MCF 10A (cell line): ENCODE measurements around the gene IFNLR1. TPM values are rescaled to one million over a fixed set of nuclear protein-coding genes. Genes with fewer than 3 reads are reported as not detected.

Experiments
- BruUV-seq: library from RNA; stranded (reverse); fragments of 400-500 nt; replicated peaks from 2 replicates; lab custom pipeline; 2021; lab: Mats Ljungman, UMichigan
- CTCF ChIA-PET: fragments of 300-600 bp; sonication (Branson Sonifier 250); formaldehyde crosslinking; extraction: SDS; loops from one replicate; lab custom pipeline; 2021; ENCODE audit warnings: antibody characterized with exemption, inconsistent platforms; lab: Yijun Ruan, JAX
- POLR2A ChIA-PET: fragments of 300-600, 350-650 bp; sonication (Branson Sonifier 250); formaldehyde crosslinking; extraction: SDS; loops from one replicate; lab custom pipeline; 2020; ENCODE audit warnings: antibody characterized with exemption, inconsistent platforms; lab: Yijun Ruan, JAX
- DNase-seq: peaks from one replicate; pipeline ENCODE4 v3.0.0-alpha.2; 2018; ENCODE audit not compliant: unreplicated experiment
- H3K27ac Mint-ChIP-seq: one replicate; pipeline ENCODE4 v1.8.0; 2022; ENCODE audit warnings: mild to moderate bottlenecking, low read depth, mixed read lengths; ENCODE audit not compliant: unreplicated experiment
- H3K27me3 Mint-ChIP-seq: one replicate; pipeline ENCODE4 v1.8.0; 2022; ENCODE audit warnings: mixed read lengths; ENCODE audit not compliant: insufficient read depth, unreplicated experiment
- H3K36me3 Mint-ChIP-seq: one replicate; pipeline ENCODE4 v1.8.0; 2022; ENCODE audit warnings: mild to moderate bottlenecking, moderate library complexity, mixed read lengths; ENCODE audit not compliant: insufficient read depth, unreplicated experiment
- H3K4me1 Mint-ChIP-seq: one replicate; pipeline ENCODE4 v1.8.0; 2022; ENCODE audit warnings: mixed read lengths; ENCODE audit not compliant: insufficient read depth, unreplicated experiment
- H3K4me3 Mint-ChIP-seq: one replicate; pipeline ENCODE4 v1.8.0; 2022; ENCODE audit warnings: mild to moderate bottlenecking, moderate library complexity, mixed read lengths; ENCODE audit not compliant: unreplicated experiment
- H3K9me3 Mint-ChIP-seq: one replicate; pipeline ENCODE4 v1.8.0; 2022; ENCODE audit warnings: mixed read lengths; ENCODE audit not compliant: unreplicated experiment
- CTCF ChIP-seq: fragments of 200-600 bp; IDR thresholded peaks from one replicate; pipeline ENCODE4 v1.8.0; 2022; ENCODE audit warnings: antibody characterized with exemption, mild to moderate bottlenecking; ENCODE audit not compliant: unreplicated experiment
- intact Hi-C: fragments of 100-400 bp; cut with micrococcal nuclease; formaldehyde crosslinking; loops from 2 replicates; pipeline ENCODE4 v1.14.1; 2022
- total RNA-seq: library from RNA; stranded (reverse); gene quantifications from 2 replicates; pipeline ENCODE4 v1.2.3, GENCODE V29; 2022

Gene IFNLR1
- total RNA-seq, 1 experiment from 2014 or later = 0.19 TPM

DNA sequence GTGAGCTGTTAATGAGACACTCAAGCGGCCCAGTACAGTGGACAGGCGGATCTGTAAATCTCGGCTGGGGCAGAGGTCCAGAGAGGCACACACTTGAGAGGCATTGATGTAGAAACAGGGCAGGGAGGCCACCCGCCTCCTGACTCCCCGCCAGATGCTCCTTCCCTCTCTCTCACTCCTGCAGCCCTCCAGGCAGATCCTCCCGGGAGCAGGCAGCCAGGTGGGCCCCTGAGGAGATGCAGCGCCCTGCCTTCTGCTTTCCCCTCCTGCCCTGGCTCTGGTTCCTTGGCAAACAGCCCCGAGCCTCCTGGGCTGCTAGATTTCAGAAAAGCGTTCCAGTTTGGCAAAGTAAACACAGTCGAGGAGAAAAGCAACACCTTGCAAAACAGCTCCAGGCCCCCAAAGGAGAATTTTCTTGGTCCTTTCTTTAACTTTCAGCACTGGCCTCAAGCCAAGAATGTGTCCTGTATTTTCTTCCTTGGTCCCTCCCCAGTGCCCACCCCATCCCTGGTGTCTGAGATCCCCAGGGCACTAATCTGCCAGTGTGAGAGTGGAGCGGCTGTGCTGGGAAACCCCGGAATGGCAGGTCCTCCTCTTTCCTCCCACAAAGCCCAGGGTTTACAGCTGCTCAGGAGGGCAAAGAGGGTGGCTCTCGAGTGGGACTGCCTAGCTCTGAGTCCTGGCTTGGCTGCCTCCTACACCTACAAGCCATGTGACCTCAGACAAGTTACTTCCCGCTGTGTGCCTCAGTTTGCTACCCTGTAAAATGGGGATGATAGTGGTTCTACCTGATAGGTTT, 29.4 kb upstream of the IFNLR1 start:
- H3K27me3 Mint-ChIP-seq = peaks cover 23% of the 10 kb centered on the region
- H3K27ac Mint-ChIP-seq = peak overlapping the region; percentile 21
- ChIA-PET CTCF (interaction anchor here (1.0 to 2.2 kb wide), 5 partner anchors 14 to 174 kb away, joined by 3 to 6 read pairs (median 4); no protein-coding TSS in a partner anchor), POLR2A (interaction anchor here (1.0 to 1.8 kb wide), 3 partner anchors 21 to 74 kb away, joined by 4 to 5 read pairs (median 5); no protein-coding TSS in a partner anchor)
- H3K9me3 Mint-ChIP-seq = no peaks in the 10 kb centered on the region
- H3K4me1 Mint-ChIP-seq = peaks cover 15% of the 10 kb centered on the region
- no peaks in the 10 kb centered on the region for H3K36me3 Mint-ChIP-seq
- intact Hi-C loops = no loop called here
- no peak overlapping the region for H3K4me3 Mint-ChIP-seq
- DNase-seq = peak; percentile 78
- TF ChIP-seq CTCF = no peak
- BruUV-seq = no TSS peak

DNA sequence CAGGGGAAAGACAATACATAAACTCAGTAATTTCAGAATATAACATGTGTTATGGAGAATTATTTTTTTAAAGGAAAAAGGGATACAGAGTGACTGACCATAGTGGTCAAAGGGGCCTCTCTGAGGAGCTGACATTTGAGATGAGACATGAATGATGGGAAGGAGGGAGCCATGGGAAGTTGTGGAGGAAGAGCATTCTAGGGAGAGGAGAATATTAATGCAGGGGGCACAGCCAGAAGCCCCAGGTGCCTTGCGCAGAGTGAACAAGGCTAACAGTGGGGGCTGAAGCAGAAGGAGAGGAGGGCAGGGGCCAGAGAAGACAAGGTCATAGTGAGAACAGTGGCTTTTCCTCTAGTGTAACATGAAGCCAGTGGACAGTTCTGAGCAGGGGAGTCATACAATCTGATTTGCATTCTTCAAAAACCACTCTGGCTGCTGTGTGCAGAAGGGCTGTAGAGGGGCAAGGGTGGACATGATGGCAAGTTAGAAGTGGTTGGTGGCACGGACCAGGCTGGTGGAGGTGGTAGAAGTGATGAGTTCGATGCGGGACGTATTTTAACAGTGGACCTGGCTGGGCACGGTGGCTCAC, 28.2 kb upstream of the IFNLR1 start:
- CTCF ChIA-PET = interaction anchor here (0.8 to 2.2 kb wide), 4 partner anchors 13 to 175 kb away, joined by 3 to 6 read pairs (median 4); no protein-coding TSS in a partner anchor

GRCh38 chr1:24212376-24212775, 25.3 kb upstream of the IFNLR1 start:
- ChIA-PET CTCF (no interaction called here), POLR2A (no interaction called here)
- DNase-seq = no peak
- no peak for TF ChIP-seq CTCF
- H3K27ac Mint-ChIP-seq = no peak overlapping the region
- no peaks in the 10 kb centered on the region for H3K36me3 Mint-ChIP-seq
- BruUV-seq = no TSS peak
- intact Hi-C loops = no loop called here
- peaks cover 15% of the 10 kb centered on the region for H3K4me1 Mint-ChIP-seq
- H3K9me3 Mint-ChIP-seq = no peaks in the 10 kb centered on the region
- peaks cover 23% of the 10 kb centered on the region for H3K27me3 Mint-ChIP-seq
- no peak overlapping the region for H3K4me3 Mint-ChIP-seq

More for the DNA sequence above, 28.2 kb upstream of the IFNLR1 start:
- Mint-ChIP-seq H3K4me1 (peaks cover 15% of the 10 kb centered on the region), H3K27me3 (peaks cover 23% of the 10 kb centered on the region), H3K27ac (no peak overlapping the region), H3K9me3 (no peaks in the 10 kb centered on the region), H3K36me3 (no peaks in the 10 kb centered on the region), H3K4me3 (no peak overlapping the region)
- TF ChIP-seq CTCF = no peak
- BruUV-seq = no TSS peak
- DNase-seq = no peak
- intact Hi-C loops = no loop called here
- POLR2A ChIA-PET = interaction anchor here (1.4 to 1.8 kb wide), 2 partner anchors 68 to 75 kb away, joined by 4 to 5 read pairs; no protein-coding TSS in a partner anchor

DNA sequence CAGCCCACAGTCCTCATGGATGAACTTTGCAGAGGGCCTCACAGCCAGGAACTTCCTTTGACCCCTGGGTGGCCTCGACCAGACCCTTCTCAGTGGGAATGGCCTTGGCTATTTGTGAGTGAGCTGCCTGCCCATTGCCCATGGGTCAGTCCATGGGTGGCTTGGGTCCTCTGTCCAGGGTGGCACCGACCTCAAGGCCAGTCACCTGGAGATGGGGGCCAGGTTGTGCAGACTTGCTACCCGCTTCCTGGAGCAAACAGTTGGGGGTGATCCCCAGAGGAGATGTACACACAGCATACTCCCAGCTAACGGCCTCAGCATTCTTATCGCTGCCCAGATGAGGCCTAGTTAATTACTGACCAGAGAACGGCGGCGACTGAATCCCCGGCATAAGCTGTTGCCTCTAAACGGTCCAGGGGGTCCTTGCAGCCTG, 23.1 kb upstream of the IFNLR1 start:
- no peaks in the 10 kb centered on the region for H3K36me3 Mint-ChIP-seq
- POLR2A ChIA-PET = interaction anchor here (0.6 kb wide), 1 partner anchor 89 kb away, joined by 4 read pairs; no protein-coding TSS in a partner anchor
- no peaks in the 10 kb centered on the region for H3K9me3 Mint-ChIP-seq
- no peak for TF ChIP-seq CTCF
- peaks cover 3% of the 10 kb centered on the region for H3K4me1 Mint-ChIP-seq
- no TSS peak for BruUV-seq
- no peak overlapping the region for H3K27ac Mint-ChIP-seq
- H3K4me3 Mint-ChIP-seq = no peak overlapping the region
- DNase-seq = no peak
- CTCF ChIA-PET = interaction anchor here (0.6 to 2.4 kb wide), 2 partner anchors 181 to 220 kb away, joined by 4 to 9 read pairs; no protein-coding TSS in a partner anchor
- intact Hi-C loops = no loop called here
- H3K27me3 Mint-ChIP-seq = peaks cover 15% of the 10 kb centered on the region
